ENCODE measurements around the gene PRMT7.

GRCh38 chr16:68270353-68270752 is 40.5 kb upstream of the PRMT7 start:
- TF ChIP-seq TEAD4 (CRISPR knock-in tag; IDR thresholded peaks at IDR 0.05) (no peak), ZNF423 (CRISPR knock-in tag; IDR thresholded peaks at IDR 0.05) (no peak)
- TF ChIP-seq, protein P1, sequence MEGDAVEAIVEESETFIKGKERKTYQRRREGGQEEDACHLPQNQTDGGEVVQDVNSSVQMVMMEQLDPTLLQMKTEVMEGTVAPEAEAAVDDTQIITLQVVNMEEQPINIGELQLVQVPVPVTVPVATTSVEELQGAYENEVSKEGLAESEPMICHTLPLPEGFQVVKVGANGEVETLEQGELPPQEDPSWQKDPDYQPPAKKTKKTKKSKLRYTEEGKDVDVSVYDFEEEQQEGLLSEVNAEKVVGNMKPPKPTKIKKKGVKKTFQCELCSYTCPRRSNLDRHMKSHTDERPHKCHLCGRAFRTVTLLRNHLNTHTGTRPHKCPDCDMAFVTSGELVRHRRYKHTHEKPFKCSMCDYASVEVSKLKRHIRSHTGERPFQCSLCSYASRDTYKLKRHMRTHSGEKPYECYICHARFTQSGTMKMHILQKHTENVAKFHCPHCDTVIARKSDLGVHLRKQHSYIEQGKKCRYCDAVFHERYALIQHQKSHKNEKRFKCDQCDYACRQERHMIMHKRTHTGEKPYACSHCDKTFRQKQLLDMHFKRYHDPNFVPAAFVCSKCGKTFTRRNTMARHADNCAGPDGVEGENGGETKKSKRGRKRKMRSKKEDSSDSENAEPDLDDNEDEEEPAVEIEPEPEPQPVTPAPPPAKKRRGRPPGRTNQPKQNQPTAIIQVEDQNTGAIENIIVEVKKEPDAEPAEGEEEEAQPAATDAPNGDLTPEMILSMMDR (IDR thresholded peaks at IDR 0.05): no peak
